ENCODE results near the gene MTHFD1L. TPM values are rescaled to one million over a fixed set of nuclear protein-coding genes. Genes with fewer than 3 reads are reported as not detected.

MTHFD1L gene
- total and polyA plus RNA-seq, 7 experiments from 2014 or later, result 5.7 to 57.8 (median 7.8) TPM

- Histone ChIP-seq H3K27ac (ENCODE audit: low read depth, low read length) (no peak overlapping the region), H3K9me3 (ENCODE audit: control insufficient read depth in 2 of 3, low read length in 3 of 3) (no peaks in the 10 kb centered on the region), H3K27me3 (ENCODE audit: control insufficient read depth in 2 of 2, insufficient read depth in 2 of 2, low read length in 2 of 2) (no peaks in the 10 kb centered on the region), H3K4me1 (ENCODE audit: control insufficient read depth in 2 of 2, insufficient read depth in 2 of 2, low read length in 2 of 2) (peaks cover 0 to 9% of the 10 kb centered on the region in 2 donors), H3K4me3 (ENCODE audit: low read length) (no peak overlapping the region), H3K36me3 (ENCODE audit: control insufficient read depth in 2 of 3, insufficient read depth in 3 of 3, low read length in 3 of 3) (no peaks in the 10 kb centered on the region)
- Mint-ChIP-seq H3K36me3 (peaks cover 2 to 13% (median 3%) of the 10 kb centered on the region in 5 donors), H3K27me3 (no peaks in the 10 kb centered on the region), H3K4me1 (peaks cover 4 to 32% (median 14%) of the 10 kb centered on the region in 7 donors), H3K27ac (peak overlapping the region in 2 of 9 donors; percentile 1 to 39), H3K9me3 (no peaks in the 10 kb centered on the region), H3K4me3 (peak overlapping the region in 4 of 10 donors; percentile 20 to 74 (median 32))
- ATAC-seq (peak; percentile 30), DNase-seq (peak in 1 of 9 donors; percentile 22)
- ChIA-PET CTCF (interaction anchor here (0.6 to 8.1 kb wide), 3 partner anchors 14 to 430 kb away, joined by 3 to 96 read pairs (median 5); no protein-coding TSS in a partner anchor), POLR2A (no interaction called here)
- intact Hi-C loops (cut with micrococcal nuclease), result loop anchor here (5.0 to 10.0 kb wide), 3 partner anchors 560 to 1462 kb away; partner anchors contain the start of gene RMND1 (in 1 of the 2)
Measured at GRCh38 chr6:150894935-150895552, 29.5 kb downstream of the MTHFD1L start.

DNA sequence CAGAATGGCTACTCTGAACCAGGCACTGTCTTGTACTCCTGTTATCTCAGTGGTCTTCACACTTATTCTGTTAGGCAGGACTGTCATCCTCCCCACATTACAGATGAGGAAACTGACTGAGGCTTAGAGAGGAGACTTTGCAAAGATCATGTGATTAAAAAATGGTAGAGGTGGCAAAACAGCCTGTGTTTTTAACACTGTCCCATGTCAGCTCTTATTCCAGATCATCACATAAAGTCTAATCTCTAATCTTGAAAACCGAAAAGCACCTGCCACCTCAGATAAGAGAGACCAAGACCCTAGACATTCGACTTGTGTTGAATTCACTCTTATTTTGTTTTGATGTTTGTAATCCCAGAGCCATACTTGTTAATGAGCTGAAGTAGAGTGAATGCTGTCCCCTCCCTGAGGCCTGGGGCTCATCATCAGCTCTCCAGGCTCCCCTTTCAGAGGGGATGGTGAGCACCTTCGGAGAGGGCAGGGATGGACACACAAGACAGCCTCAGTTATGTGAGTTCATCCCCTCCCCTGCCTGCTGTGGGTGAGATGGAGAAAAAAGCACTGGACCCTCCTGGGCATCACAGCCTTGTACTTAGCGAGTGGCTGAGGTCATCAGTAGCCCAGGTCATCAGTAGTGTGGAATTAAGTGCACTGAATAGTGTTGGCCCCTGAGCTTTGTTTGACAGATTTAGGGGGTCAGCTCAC is 30.6 kb downstream of the MTHFD1L start:
- no peak overlapping the region for H3K4me3 Mint-ChIP-seq

GRCh38 chr6:150897400-150897943 is 32.0 kb downstream of the MTHFD1L start:
- DNase-seq (no peak), ATAC-seq (no peak)
- Mint-ChIP-seq H3K4me3 (no peak overlapping the region), H3K36me3 (peaks cover 0 to 10% (median 4%) of the 10 kb centered on the region in 5 donors), H3K27ac (no peak overlapping the region), H3K27me3 (no peaks in the 10 kb centered on the region), H3K9me3 (no peaks in the 10 kb centered on the region), H3K4me1 (peaks cover 6 to 35% (median 14%) of the 10 kb centered on the region in 7 donors)
- Histone ChIP-seq H3K9me3 (ENCODE audit: control insufficient read depth in 2 of 3, low read length in 3 of 3) (no peaks in the 10 kb centered on the region), H3K36me3 (ENCODE audit: control insufficient read depth in 2 of 3, insufficient read depth in 3 of 3, low read length in 3 of 3) (no peaks in the 10 kb centered on the region), H3K4me3 (ENCODE audit: low read length) (no peak overlapping the region), H3K4me1 (ENCODE audit: control insufficient read depth in 2 of 2, insufficient read depth in 2 of 2, low read length in 2 of 2) (peaks cover 0 to 9% of the 10 kb centered on the region in 2 donors), H3K27me3 (ENCODE audit: control insufficient read depth in 2 of 2, insufficient read depth in 2 of 2, low read length in 2 of 2) (no peaks in the 10 kb centered on the region), H3K27ac (ENCODE audit: low read depth, low read length) (no peak overlapping the region)
- ChIA-PET CTCF (no interaction called here), POLR2A (no interaction called here)
- intact Hi-C loops (cut with micrococcal nuclease), result loop anchor here in 1 of 2 donors (10.0 kb wide), 1 partner anchor 557 kb away; the partner anchor contains the start of gene RMND1

More for the DNA sequence above, 30.6 kb downstream of the MTHFD1L start:
- POLR2A ChIA-PET, result no interaction called here
- Histone ChIP-seq H3K4me1 (ENCODE audit: control insufficient read depth in 2 of 2, insufficient read depth in 2 of 2, low read length in 2 of 2) (peaks cover 0 to 9% of the 10 kb centered on the region in 2 donors), H3K27ac (ENCODE audit: low read depth, low read length) (no peak overlapping the region), H3K27me3 (ENCODE audit: control insufficient read depth in 2 of 2, insufficient read depth in 2 of 2, low read length in 2 of 2) (no peaks in the 10 kb centered on the region), H3K4me3 (ENCODE audit: low read length) (no peak overlapping the region), H3K9me3 (ENCODE audit: control insufficient read depth in 2 of 3, low read length in 3 of 3) (no peaks in the 10 kb centered on the region), H3K36me3 (ENCODE audit: control insufficient read depth in 2 of 3, insufficient read depth in 3 of 3, low read length in 3 of 3) (no peaks in the 10 kb centered on the region)
- DNase-seq (no peak), ATAC-seq (no peak)
- intact Hi-C loops (cut with micrococcal nuclease), result loop anchor here in 1 of 2 donors (10.0 kb wide), 1 partner anchor 559 kb away; the partner anchor contains the start of gene RMND1
- Mint-ChIP-seq H3K27me3 (no peaks in the 10 kb centered on the region), H3K9me3 (no peaks in the 10 kb centered on the region), H3K36me3 (peaks cover 0 to 10% (median 4%) of the 10 kb centered on the region in 5 donors), H3K27ac (peak overlapping the region in 1 of 9 donors; percentile 40), H3K4me1 (peaks cover 6 to 35% (median 14%) of the 10 kb centered on the region in 7 donors)
- CTCF ChIA-PET, result interaction anchor here (0.9 to 8.1 kb wide), 2 partner anchors 13 to 429 kb away, joined by 3 to 96 read pairs; no protein-coding TSS in a partner anchor

GRCh38 chr6:150898399-150899170 is 33.1 kb downstream of the MTHFD1L start:
- Histone ChIP-seq H3K36me3 (ENCODE audit: control insufficient read depth in 2 of 3, insufficient read depth in 3 of 3, low read length in 3 of 3) (no peaks in the 10 kb centered on the region), H3K27me3 (ENCODE audit: control insufficient read depth in 2 of 2, insufficient read depth in 2 of 2, low read length in 2 of 2) (no peaks in the 10 kb centered on the region), H3K4me1 (ENCODE audit: control insufficient read depth in 2 of 2, insufficient read depth in 2 of 2, low read length in 2 of 2) (peaks cover 0 to 9% of the 10 kb centered on the region in 2 donors), H3K27ac (ENCODE audit: low read depth, low read length) (no peak overlapping the region), H3K9me3 (ENCODE audit: control insufficient read depth in 2 of 3, low read length in 3 of 3) (no peaks in the 10 kb centered on the region), H3K4me3 (ENCODE audit: low read length) (no peak overlapping the region)
- H3K27ac Mint-ChIP-seq, result peak overlapping the region in 1 of 9 donors; percentile 55
- no peaks in the 10 kb centered on the region for H3K9me3 Mint-ChIP-seq
- ChIA-PET CTCF (no interaction called here), POLR2A (no interaction called here)
- peaks cover 0 to 10% (median 4%) of the 10 kb centered on the region in 5 donors for H3K36me3 Mint-ChIP-seq
- DNase-seq, result no peak
- ATAC-seq, result no peak
- no peaks in the 10 kb centered on the region for H3K27me3 Mint-ChIP-seq
- intact Hi-C loops (cut with micrococcal nuclease), result loop anchor here in 1 of 2 donors (10.0 kb wide), 1 partner anchor 556 kb away; the partner anchor contains the start of gene RMND1
- H3K4me3 Mint-ChIP-seq, result no peak overlapping the region
- H3K4me1 Mint-ChIP-seq, result peaks cover 3 to 35% (median 14%) of the 10 kb centered on the region in 7 donors

DNA sequence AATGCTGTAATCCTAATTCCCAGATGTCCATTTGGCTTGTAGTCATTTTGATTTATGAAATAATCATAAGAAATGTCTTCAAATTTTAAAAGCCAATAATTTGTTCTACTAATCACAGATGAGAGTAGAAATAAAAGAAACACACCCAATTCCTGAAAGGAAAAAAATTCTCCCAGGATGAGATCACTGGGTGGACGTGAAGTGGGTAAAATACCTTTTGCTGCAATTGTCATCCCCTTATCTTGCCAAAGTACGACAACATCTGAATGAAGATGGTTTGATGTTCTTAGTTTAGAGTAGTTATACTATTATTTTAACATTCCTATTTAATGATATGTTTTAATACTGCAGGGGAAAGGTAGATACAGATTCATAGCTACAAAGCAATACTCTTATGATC is 33.7 kb downstream of the MTHFD1L start:
- intact Hi-C loops (cut with micrococcal nuclease), result loop anchor here in 1 of 2 donors (10.0 kb wide), 1 partner anchor 556 kb away; the partner anchor contains the start of gene RMND1
- H3K4me3 ChIP-seq (ENCODE audit: low read length), result no peak overlapping the region
- H3K4me1 ChIP-seq (ENCODE audit: control insufficient read depth in 2 of 2, insufficient read depth in 2 of 2, low read length in 2 of 2), result peaks cover 0 to 9% of the 10 kb centered on the region in 2 donors
- ChIA-PET CTCF (no interaction called here), POLR2A (no interaction called here)
- Mint-ChIP-seq H3K4me3 (no peak overlapping the region), H3K36me3 (peaks cover 0 to 10% (median 4%) of the 10 kb centered on the region in 5 donors), H3K4me1 (peaks cover 3 to 31% (median 14%) of the 10 kb centered on the region in 7 donors), H3K27ac (no peak overlapping the region), H3K27me3 (no peaks in the 10 kb centered on the region), H3K9me3 (no peaks in the 10 kb centered on the region)
- no peaks in the 10 kb centered on the region for H3K36me3 ChIP-seq (ENCODE audit: control insufficient read depth in 2 of 3, insufficient read depth in 3 of 3, low read length in 3 of 3)
- ATAC-seq, result no peak
- DNase-seq, result no peak
- no peaks in the 10 kb centered on the region for H3K9me3 ChIP-seq (ENCODE audit: control insufficient read depth in 2 of 3, low read length in 3 of 3)
- H3K27me3 ChIP-seq (ENCODE audit: control insufficient read depth in 2 of 2, insufficient read depth in 2 of 2, low read length in 2 of 2), result no peaks in the 10 kb centered on the region
- H3K27ac ChIP-seq (ENCODE audit: low read depth, low read length), result no peak overlapping the region

GRCh38 chr6:150900049-150900448 is 34.5 kb downstream of the MTHFD1L start:
- H3K4me3 ChIP-seq (ENCODE audit: low read length), result no peak overlapping the region
- Mint-ChIP-seq H3K9me3 (no peaks in the 10 kb centered on the region), H3K27ac (no peak overlapping the region), H3K4me1 (peaks cover 3 to 23% (median 7%) of the 10 kb centered on the region in 7 donors), H3K36me3 (peaks cover 3 to 10% (median 5%) of the 10 kb centered on the region in 5 donors), H3K4me3 (no peak overlapping the region), H3K27me3 (no peaks in the 10 kb centered on the region)
- peaks cover 0 to 8% of the 10 kb centered on the region in 2 donors for H3K4me1 ChIP-seq (ENCODE audit: control insufficient read depth in 2 of 2, insufficient read depth in 2 of 2, low read length in 2 of 2)
- no peaks in the 10 kb centered on the region for H3K36me3 ChIP-seq (ENCODE audit: control insufficient read depth in 2 of 3, insufficient read depth in 3 of 3, low read length in 3 of 3)
- DNase-seq, result no peak
- no peaks in the 10 kb centered on the region for H3K9me3 ChIP-seq (ENCODE audit: control insufficient read depth in 2 of 3, low read length in 3 of 3)
- CTCF ChIA-PET, result no interaction called here
- intact Hi-C loops (cut with micrococcal nuclease), result no loop called here
- ATAC-seq, result no peak
- POLR2A ChIA-PET, result interaction anchor here (0.6 kb wide), 1 partner anchor 426 kb away, joined by 5 read pairs; no protein-coding TSS in a partner anchor
- no peaks in the 10 kb centered on the region for H3K27me3 ChIP-seq (ENCODE audit: control insufficient read depth in 2 of 2, insufficient read depth in 2 of 2, low read length in 2 of 2)
- H3K27ac ChIP-seq (ENCODE audit: low read depth, low read length), result no peak overlapping the region
